ENCODE results near the gene YPEL1.

DNA sequence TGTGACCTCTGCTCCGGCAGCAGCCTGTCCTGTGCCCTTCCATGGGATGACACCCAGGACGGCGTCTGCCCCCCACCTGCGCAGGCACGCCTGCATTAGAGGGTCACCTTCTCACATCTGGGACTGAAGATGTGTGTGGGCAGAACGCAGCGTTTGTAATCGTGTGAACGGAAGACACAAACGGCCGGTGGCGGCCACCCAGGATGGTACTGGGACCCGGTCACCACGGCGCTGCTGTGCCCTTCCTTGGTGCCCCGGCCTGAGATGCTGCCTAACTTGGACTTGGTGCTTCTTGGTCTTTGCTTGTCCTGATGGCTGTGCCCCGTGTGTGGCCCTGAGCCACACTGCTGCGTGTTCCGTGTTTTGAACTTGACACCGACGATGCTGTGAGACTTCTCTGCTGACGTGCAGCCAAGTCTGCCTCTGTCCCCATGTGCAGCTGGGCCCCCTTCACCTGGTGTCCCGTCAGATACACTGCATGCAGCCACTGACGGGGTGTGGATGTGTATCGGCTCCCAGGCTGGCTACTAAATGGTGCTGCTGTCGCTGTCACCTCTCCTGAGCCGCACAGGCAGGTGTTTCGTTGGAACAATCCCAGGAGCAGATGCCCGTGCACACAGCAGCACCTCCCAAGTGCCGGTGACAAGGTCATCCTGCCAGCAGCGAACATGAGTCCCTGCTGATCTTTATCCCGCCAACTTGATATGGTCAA, 21.4 kb downstream of the YPEL1 start:
- TF ChIP-seq, protein P1, sequence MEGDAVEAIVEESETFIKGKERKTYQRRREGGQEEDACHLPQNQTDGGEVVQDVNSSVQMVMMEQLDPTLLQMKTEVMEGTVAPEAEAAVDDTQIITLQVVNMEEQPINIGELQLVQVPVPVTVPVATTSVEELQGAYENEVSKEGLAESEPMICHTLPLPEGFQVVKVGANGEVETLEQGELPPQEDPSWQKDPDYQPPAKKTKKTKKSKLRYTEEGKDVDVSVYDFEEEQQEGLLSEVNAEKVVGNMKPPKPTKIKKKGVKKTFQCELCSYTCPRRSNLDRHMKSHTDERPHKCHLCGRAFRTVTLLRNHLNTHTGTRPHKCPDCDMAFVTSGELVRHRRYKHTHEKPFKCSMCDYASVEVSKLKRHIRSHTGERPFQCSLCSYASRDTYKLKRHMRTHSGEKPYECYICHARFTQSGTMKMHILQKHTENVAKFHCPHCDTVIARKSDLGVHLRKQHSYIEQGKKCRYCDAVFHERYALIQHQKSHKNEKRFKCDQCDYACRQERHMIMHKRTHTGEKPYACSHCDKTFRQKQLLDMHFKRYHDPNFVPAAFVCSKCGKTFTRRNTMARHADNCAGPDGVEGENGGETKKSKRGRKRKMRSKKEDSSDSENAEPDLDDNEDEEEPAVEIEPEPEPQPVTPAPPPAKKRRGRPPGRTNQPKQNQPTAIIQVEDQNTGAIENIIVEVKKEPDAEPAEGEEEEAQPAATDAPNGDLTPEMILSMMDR (IDR thresholded peaks at IDR 0.05), result no peak
- no peak for TF ChIP-seq POLR2A (IDR thresholded peaks at IDR 0.05)

Data from uterus (tissue), 2 donors.